Esophagus muscularis mucosa (tissue), 4 donors: Measurements from ENCODE around the gene BCAS4.

ENCODE experiments used
- CTCF ChIP-seq, 3 experiments: fragments of 200-600 bp in 2 of 3; fragments of 450-650 bp in 1 of 3; sonication (generic) in 2 of 3; IDR thresholded peaks; one replicate each; pipeline ENCODE4 v1.5.1; 2017 to 2019; ENCODE audit warnings: antibody characterized with exemption in 3 of 3, mild to moderate bottlenecking in 2 of 3, moderate library complexity in 1 of 3
- EP300 ChIP-seq: sonication (generic); formaldehyde crosslinking; IDR thresholded peaks from one replicate; pipeline ENCODE4 v1.6.1; 2017; ENCODE audit warnings: antibody characterized with exemption
- POLR2A ChIP-seq: fragments of 450-650 bp; IDR thresholded peaks from one replicate; pipeline ENCODE4 v1.6.1; 2017; ENCODE audit warnings: antibody characterized with exemption, moderate library complexity, mild to moderate bottlenecking, low read depth

GRCh38 chr20:50777373-50777772 lies 17.5 kb upstream of the BCAS4 start:
- TF ChIP-seq CTCF (IDR thresholded peaks at IDR 0.05) (no peak), EP300 (no peak), POLR2A (no peak)
